OCI-LY3 (cell line): ENCODE results near the gene LRP6.

Source experiments
- H2AFZ ChIP-seq: fragments of 200-600, 300-600 bp; shearing (Covaris generic); 2 replicates; pipeline ENCODE4 v1.6.0; 2014; ENCODE audit warnings: antibody characterized with exemption, low read depth, low read length
- H3K27ac ChIP-seq: fragments of 200-600, 300-600 bp; sonication (generic); 2 replicates; pipeline ENCODE4 v1.5.1; 2014; ENCODE audit warnings: mild to moderate bottlenecking, low read length, moderate library complexity, mixed read lengths
- H3K27me3 ChIP-seq: fragments of 200-600, 300-600 bp; sonication (generic); 2 replicates; pipeline ENCODE4 v1.6.1; 2014; ENCODE audit warnings: low read depth, low read length, mixed read lengths
- H3K36me3 ChIP-seq: fragments of 200-600, 300-600 bp; sonication (generic); replicated peaks from 2 replicates; pipeline ENCODE3; 2014; ENCODE audit warnings: low read depth, low read length, mixed read lengths
- H3K4me1 ChIP-seq: fragments of 300-600, 200-600 bp; sonication (generic); 2 replicates; pipeline ENCODE4 v1.6.1; 2014; ENCODE audit warnings: low read length, mixed read lengths
- H3K4me2 ChIP-seq: fragments of 200-600, 300-600 bp; sonication (generic); 2 replicates; pipeline ENCODE4 v1.6.1; 2014; ENCODE audit warnings: low read length, mixed read lengths
- H3K4me3 ChIP-seq: fragments of 300-600, 200-600 bp; sonication (generic); 2 replicates; pipeline ENCODE4 v1.5.1; 2014; ENCODE audit warnings: antibody characterized with exemption, mild to moderate bottlenecking, low read length, moderate library complexity
- H3K79me2 ChIP-seq: fragments of 300-600, 200-600 bp; shearing (Covaris generic); 2 replicates; pipeline ENCODE4 v1.6.1; 2014; ENCODE audit warnings: mild to moderate bottlenecking, low read length, mixed read lengths
- H3K9ac ChIP-seq: fragments of 300-600, 200-600 bp; shearing (Covaris generic); 2 replicates; pipeline ENCODE4 v1.6.0; 2014; ENCODE audit warnings: mild to moderate bottlenecking, low read length, moderate library complexity
- H3K9me3 ChIP-seq: fragments of 200-600, 300-600 bp; shearing (Covaris generic); 2 replicates; pipeline ENCODE4 v1.6.1; 2014; ENCODE audit warnings: low read length, mixed read lengths; ENCODE audit not compliant: insufficient read depth
- H4K20me1 ChIP-seq: fragments of 200-600, 300-600 bp; sonication (generic); 2 replicates; pipeline ENCODE4 v1.6.1; 2016; ENCODE audit warnings: low read length, mixed read lengths; ENCODE audit not compliant: insufficient read depth
- CTCF ChIP-seq: fragments of 200-600, 300-600 bp; sonication (generic); IDR thresholded peaks from 2 replicates; pipeline ENCODE4 v1.5.1; 2014; ENCODE audit warnings: antibody characterized with exemption, low read length, low read depth
- EZH2phosphoT487 ChIP-seq: fragments of 200-600 bp; shearing (Covaris generic); IDR thresholded peaks from 2 replicates; pipeline ENCODE4 v1.6.1; 2018; ENCODE audit warnings: antibody characterized with exemption, mixed run types, low read depth

The LRP6 gene

GRCh38 chr12:12138203-12139154 lies 128.4 kb downstream of the LRP6 start:
- Histone ChIP-seq H3K4me3 (no peak overlapping the region), H3K9ac (no peak overlapping the region), H3K4me1 (no peaks in the 10 kb centered on the region), H3K27ac (no peak overlapping the region), H3K9me3 (no peaks in the 10 kb centered on the region), H3K27me3 (no peaks in the 10 kb centered on the region), H2AFZ (no peak overlapping the region), H3K4me2 (no peak overlapping the region), H3K36me3 (peaks cover 4% of the 10 kb centered on the region), H4K20me1 (no peaks in the 10 kb centered on the region), H3K79me2 (no peaks in the 10 kb centered on the region)
- TF ChIP-seq EZH2phosphoT487 = no peak
- TF ChIP-seq CTCF = no peak

GRCh38 chr12:12133785-12134184 lies 133.1 kb downstream of the LRP6 start:
- H3K4me2 ChIP-seq = no peak overlapping the region
- no peak overlapping the region for H3K27ac ChIP-seq
- H3K36me3 ChIP-seq = peaks cover 4% of the 10 kb centered on the region
- H4K20me1 ChIP-seq = peaks cover 5% of the 10 kb centered on the region; the same call in 1 of the 2 replicates
- no peak overlapping the region for H2AFZ ChIP-seq
- no peaks in the 10 kb centered on the region for H3K27me3 ChIP-seq
- TF ChIP-seq EZH2phosphoT487 (no peak), CTCF (no peak)
- no peaks in the 10 kb centered on the region for H3K79me2 ChIP-seq
- no peaks in the 10 kb centered on the region for H3K9me3 ChIP-seq
- H3K4me3 ChIP-seq = no peak overlapping the region
- H3K4me1 ChIP-seq = peaks cover 6% of the 10 kb centered on the region
- H3K9ac ChIP-seq = no peak overlapping the region

GRCh38 chr12:12133259-12133658 lies 133.6 kb downstream of the LRP6 start:
- H4K20me1 ChIP-seq = peaks cover 8% of the 10 kb centered on the region
- H3K27ac ChIP-seq = no peak overlapping the region
- peaks cover 11% of the 10 kb centered on the region for H3K4me1 ChIP-seq
- no peak overlapping the region for H3K4me3 ChIP-seq
- H3K9me3 ChIP-seq = no peaks in the 10 kb centered on the region
- no peaks in the 10 kb centered on the region for H3K27me3 ChIP-seq
- H3K4me2 ChIP-seq = no peak overlapping the region
- no peak overlapping the region for H2AFZ ChIP-seq
- no peak overlapping the region for H3K9ac ChIP-seq
- TF ChIP-seq EZH2phosphoT487 = no peak
- no peak for TF ChIP-seq CTCF
- H3K79me2 ChIP-seq = no peaks in the 10 kb centered on the region
- peaks cover 4% of the 10 kb centered on the region for H3K36me3 ChIP-seq

GRCh38 chr12:12128670-12129069 lies 138.2 kb downstream of the LRP6 start:
- H3K9ac ChIP-seq = no peak overlapping the region
- TF ChIP-seq CTCF (no peak), EZH2phosphoT487 (no peak)
- H3K27ac ChIP-seq = no peak overlapping the region
- no peaks in the 10 kb centered on the region for H3K79me2 ChIP-seq
- H3K27me3 ChIP-seq = peaks cover 3% of the 10 kb centered on the region; the same call in 1 of the 2 replicates
- H2AFZ ChIP-seq = no peak overlapping the region
- H3K4me2 ChIP-seq = peak overlapping the region; percentile 33
- H3K4me3 ChIP-seq = no peak overlapping the region
- peaks cover 14% of the 10 kb centered on the region for H3K36me3 ChIP-seq
- H3K9me3 ChIP-seq = no peaks in the 10 kb centered on the region
- H3K4me1 ChIP-seq = peaks cover 27% of the 10 kb centered on the region
- peaks cover 29% of the 10 kb centered on the region for H4K20me1 ChIP-seq
